Lower leg skin (tissue), 3 donors: ENCODE data around the gene FTO.

Experiments
- CTCF ChIP-seq, 3 donors: fragments of 450-650 bp; IDR thresholded peaks; one replicate each; pipeline ENCODE4 v1.5.1; 2016; ENCODE audit warnings: antibody characterized with exemption in 3 of 3, mild to moderate bottlenecking in 3 of 3, moderate library complexity in 2 of 3
- POLR2A ChIP-seq, 2 donors: fragments of 450-650 bp; IDR thresholded peaks; one replicate each; pipeline ENCODE4 v1.6.1; 2016 to 2017; ENCODE audit warnings: antibody characterized with exemption in 2 of 2, mild to moderate bottlenecking in 1 of 2, moderate library complexity in 1 of 2

GRCh38 chr16:54069601-54070239 is 365.8 kb downstream of the FTO start:
- TF ChIP-seq CTCF (IDR thresholded peaks at IDR 0.05) (no peak), POLR2A (IDR thresholded peaks at IDR 0.05) (no peak)
